Gastroesophageal sphincter (tissue), 4 donors: ENCODE data around the gene PRPF38B. TPM values are rescaled to one million over a fixed set of nuclear protein-coding genes. Genes with fewer than 3 reads are reported as not detected.

Source experiments
- ATAC-seq: fragments of 150-250 bp; one replicate; pipeline ENCODE4 v1.9.1; 2016; ENCODE audit warnings: mild to moderate bottlenecking, moderate library complexity
- H3K27ac ChIP-seq, 4 donors: fragments of 200-600 bp; sonication (generic) in 3 of 4; 1 replicate in 3 of 4; 2 replicates in 1 of 4; pipeline ENCODE4 v1.5.1; 2016 to 2019
- H3K27me3 ChIP-seq: fragments of 200-600 bp; sonication (generic); one replicate; pipeline ENCODE4 v1.5.1; 2019
- H3K36me3 ChIP-seq, 2 donors: fragments of 200-600 bp; sonication (generic); one replicate each; pipeline ENCODE4 v1.5.1; 2019; ENCODE audit warnings: control low read depth in 1 of 2
- H3K4me1 ChIP-seq, 3 donors: fragments of 200-600 bp; sonication (generic); 1 replicate in 2 of 3; 2 replicates in 1 of 3; pipeline ENCODE4 v1.5.1; 2016 to 2019; ENCODE audit warnings: control low read depth in 2 of 3
- H3K4me3 ChIP-seq, 2 donors: fragments of 200-600 bp; sonication (generic); one replicate each; pipeline ENCODE4 v1.5.1; 2019; ENCODE audit warnings: mild to moderate bottlenecking in 1 of 2, moderate library complexity in 1 of 2
- H3K9me3 ChIP-seq, 3 donors: fragments of 200-600 bp; sonication (generic); one replicate each; pipeline ENCODE4 v1.5.1; 2017 to 2019; ENCODE audit warnings: control low read depth in 2 of 3
- CTCF ChIP-seq, 4 experiments: fragments of 200-600 bp in 2 of 4; fragments of 450-650 bp in 2 of 4; sonication (generic) in 1 of 4; IDR thresholded peaks; one replicate each; pipeline ENCODE4 v1.5.1; 2017 to 2019; ENCODE audit warnings: antibody characterized with exemption in 4 of 4, mild to moderate bottlenecking in 2 of 4, moderate library complexity in 2 of 4
- EP300 ChIP-seq: sonication (generic); formaldehyde crosslinking; IDR thresholded peaks from one replicate; pipeline ENCODE4 v1.6.1; 2017; ENCODE audit warnings: antibody characterized with exemption, mild to moderate bottlenecking
- POLR2A ChIP-seq, 2 donors: fragments of 450-650 bp; IDR thresholded peaks; one replicate each; pipeline ENCODE4 v1.6.1; 2017; ENCODE audit warnings: antibody characterized with exemption in 2 of 2, mild to moderate bottlenecking in 2 of 2, moderate library complexity in 1 of 2
- POLR2AphosphoS5 ChIP-seq: sonication (generic); formaldehyde crosslinking; IDR thresholded peaks from one replicate; pipeline ENCODE4 v1.6.1; 2017; ENCODE audit warnings: antibody characterized with exemption
- WGBS, 2 donors: methylation state at CpG; one replicate each; pipeline ENCODE4 v1.1.5; 2018; ENCODE audit warnings: low coverage in 1 of 2; 5-methylcytosine and 5-hydroxymethylcytosine counted together
- total RNA-seq, 4 donors: library from RNA; depleted of rRNA; stranded (reverse); fragments of >200 nt; gene quantifications; one replicate each; pipeline ENCODE4 v1.1.0, GENCODE V29; 2016

The PRPF38B gene
- total RNA-seq, 4 donors from 2014 or later, result 15.2 to 37.0 (median 24.5) TPM

DNA sequence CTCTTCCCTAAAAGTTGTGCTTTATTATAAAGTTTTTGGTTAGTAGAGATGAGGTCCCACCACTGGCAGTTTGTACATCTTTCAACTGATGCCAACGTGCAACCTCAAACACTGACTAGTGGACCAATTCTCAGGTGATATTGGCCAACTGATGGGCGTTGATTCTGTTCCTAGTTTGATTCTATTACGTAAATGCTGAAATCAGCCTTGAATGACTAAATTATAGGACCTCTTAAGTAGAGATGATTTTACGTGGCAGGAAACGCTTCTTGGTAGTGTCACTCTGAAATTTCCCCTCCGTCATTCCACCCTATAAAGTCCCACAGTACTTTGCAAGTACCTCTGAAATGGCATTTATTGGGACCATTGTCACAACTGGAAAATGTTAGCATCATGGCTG is 11.8 kb downstream of the PRPF38B start:
- no peak for TF ChIP-seq EP300
- TF ChIP-seq CTCF (IDR thresholded peaks at IDR 0.05), result no peak
- TF ChIP-seq POLR2AphosphoS5, result no peak
- no peak for TF ChIP-seq POLR2A (IDR thresholded peaks at IDR 0.05)

GRCh38 chr1:108704496-108704895 is 12.4 kb downstream of the PRPF38B start:
- TF ChIP-seq POLR2AphosphoS5 (no peak), CTCF (IDR thresholded peaks at IDR 0.05) (no peak), EP300 (no peak), POLR2A (IDR thresholded peaks at IDR 0.05) (no peak)
- no peak for ATAC-seq
- WGBS, 2 donors, result 47 to 50% methylated on average over 2 of the region's 2 CpGs
- no peaks in the 10 kb centered on the region for H3K9me3 ChIP-seq
- H3K27me3 ChIP-seq, result no peaks in the 10 kb centered on the region
- no peak overlapping the region for H3K4me3 ChIP-seq
- no peak overlapping the region for H3K27ac ChIP-seq
- H3K36me3 ChIP-seq, result peaks cover 4 to 29% of the 10 kb centered on the region in 2 donors
- peaks cover 0 to 6% (median 0%) of the 10 kb centered on the region in 3 donors for H3K4me1 ChIP-seq

More for the DNA sequence above, 11.8 kb downstream of the PRPF38B start:
- ATAC-seq, result no peak
- H3K9me3 ChIP-seq, result no peaks in the 10 kb centered on the region
- H3K27ac ChIP-seq, result no peak overlapping the region
- 71 to 77% methylated on average over 6 of the region's 6 CpGs for WGBS, 2 donors
- no peak overlapping the region for H3K4me3 ChIP-seq
- no peaks in the 10 kb centered on the region for H3K27me3 ChIP-seq
- peaks cover 0 to 6% (median 0%) of the 10 kb centered on the region in 3 donors for H3K4me1 ChIP-seq
- H3K36me3 ChIP-seq, result peaks cover 10 to 34% of the 10 kb centered on the region in 2 donors

DNA sequence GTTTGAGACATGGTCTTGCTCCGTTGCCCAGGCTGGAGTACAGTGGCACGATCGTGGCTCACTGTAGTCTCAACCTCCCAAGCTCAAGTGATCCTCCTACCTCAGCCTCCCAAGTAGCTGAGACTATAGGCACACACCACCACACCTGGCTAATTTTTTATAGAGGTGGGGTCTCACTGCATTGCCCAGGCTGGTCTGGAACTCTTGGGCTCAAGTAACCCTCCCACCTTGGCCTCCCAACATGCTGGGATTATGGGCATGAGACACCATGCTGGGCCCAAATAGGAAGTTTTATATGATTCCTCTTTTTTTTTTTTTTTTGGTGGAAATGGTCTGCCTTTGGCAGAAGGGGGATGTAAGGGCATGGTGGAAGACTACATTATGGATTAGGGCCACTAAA is 14.5 kb downstream of the PRPF38B start:
- no peaks in the 10 kb centered on the region for H3K27me3 ChIP-seq
- no peaks in the 10 kb centered on the region for H3K9me3 ChIP-seq
- no peak overlapping the region for H3K4me3 ChIP-seq
- H3K27ac ChIP-seq, result no peak overlapping the region
- H3K36me3 ChIP-seq, result peaks cover 0 to 7% of the 10 kb centered on the region in 2 donors
- no peak for ATAC-seq
- H3K4me1 ChIP-seq, result peaks cover 0 to 6% (median 0%) of the 10 kb centered on the region in 3 donors
- 60 to 100% methylated on average over 1 to 3 of the region's 3 CpGs for WGBS, 2 donors
- TF ChIP-seq POLR2A (IDR thresholded peaks at IDR 0.05), result no peak
- no peak for TF ChIP-seq CTCF (IDR thresholded peaks at IDR 0.05)

- Histone ChIP-seq H3K4me1 (peaks cover 0 to 6% (median 0%) of the 10 kb centered on the region in 3 donors), H3K9me3 (no peaks in the 10 kb centered on the region), H3K27ac (no peak overlapping the region), H3K4me3 (no peak overlapping the region), H3K27me3 (peaks cover 5% of the 10 kb centered on the region), H3K36me3 (no peaks in the 10 kb centered on the region)
- ATAC-seq, result no peak
- TF ChIP-seq EP300 (no peak), CTCF (IDR thresholded peaks at IDR 0.05) (peak in 1 of 4 experiments; percentile 13)
- 62 to 86% methylated on average over 2 to 5 of the region's 7 CpGs for WGBS, 2 donors
These were observed 16.9 kb downstream of the PRPF38B start for GRCh38 chr1:108708691-108709660.
